ENCODE measurements around the gene EHBP1.

Gene EHBP1

GRCh38 chr2:62895632-62896009 lies 190.1 kb downstream of the EHBP1 start:
- no peak for DNase-seq

GRCh38 chr2:62897187-62897827 lies 191.8 kb downstream of the EHBP1 start:
- no peak for DNase-seq

- DNase-seq, result no peak
These were observed 198.8 kb downstream of the EHBP1 start for GRCh38 chr2:62904344-62904743.

GRCh38 chr2:62908145-62908544 lies 202.6 kb downstream of the EHBP1 start:
- DNase-seq, result no peak

- no peak for DNase-seq
These were observed 207.8 kb downstream of the EHBP1 start for GRCh38 chr2:62913311-62913710.

- DNase-seq, result no peak
These were observed 213.5 kb downstream of the EHBP1 start for GRCh38 chr2:62919041-62919440.

- DNase-seq, result no peak
These were observed 214.6 kb downstream of the EHBP1 start for GRCh38 chr2:62920070-62920469.

GRCh38 chr2:62923242-62923641 lies 217.7 kb downstream of the EHBP1 start:
- no peak for DNase-seq

GRCh38 chr2:62923881-62924280 lies 218.4 kb downstream of the EHBP1 start:
- DNase-seq, result no peak

GRCh38 chr2:62928015-62928414 lies 222.5 kb downstream of the EHBP1 start:
- DNase-seq, result no peak

- no peak for DNase-seq
These were observed 226.0 kb downstream of the EHBP1 start for GRCh38 chr2:62931536-62931935.

- DNase-seq, result no peak
These were observed 227.9 kb downstream of the EHBP1 start for GRCh38 chr2:62933398-62933917.

GRCh38 chr2:62934517-62934916 lies 229.0 kb downstream of the EHBP1 start:
- no peak for DNase-seq

GRCh38 chr2:62938126-62938525 lies 232.6 kb downstream of the EHBP1 start:
- no peak for DNase-seq

GRCh38 chr2:62939735-62940491 lies 234.4 kb downstream of the EHBP1 start:
- DNase-seq, result no peak

GRCh38 chr2:62940697-62941096 lies 235.2 kb downstream of the EHBP1 start:
- DNase-seq, result no peak

- DNase-seq, result no peak
These were observed 235.9 kb downstream of the EHBP1 start for GRCh38 chr2:62941413-62941812.

GRCh38 chr2:62944362-62944761 lies 238.8 kb downstream of the EHBP1 start:
- no peak for DNase-seq

- DNase-seq, result no peak
These were observed 241.9 kb downstream of the EHBP1 start for GRCh38 chr2:62947403-62947802.

- DNase-seq, result no peak
These were observed 251.1 kb downstream of the EHBP1 start for GRCh38 chr2:62956651-62957050.

GRCh38 chr2:62958206-62958605 lies 252.7 kb downstream of the EHBP1 start:
- DNase-seq, result no peak

- DNase-seq, result no peak
These were observed 258.5 kb downstream of the EHBP1 start for GRCh38 chr2:62964050-62964449.

- DNase-seq, result no peak
These were observed 259.2 kb downstream of the EHBP1 start for GRCh38 chr2:62964671-62965070.

GRCh38 chr2:62966991-62967390 lies 261.5 kb downstream of the EHBP1 start:
- DNase-seq, result no peak

- no peak for DNase-seq
These were observed 262.7 kb downstream of the EHBP1 start for GRCh38 chr2:62968168-62968567.

All from NCI-H187 treated with DMSO at 0.1 percent for 48 hours (cell line).